Muscle layer of colon (tissue), 2 donors: ENCODE data around the gene VPS8.
"Not testable (repeated sequence)": the region's sequence is repeated elsewhere in the genome, so short reads cannot be mapped to it uniquely, and the experiment has no call there.

ENCODE experiments used
- H3K27ac ChIP-seq: one replicate; pipeline ENCODE4 v1.7.0; 2013; ENCODE audit warnings: low read depth, mild to moderate bottlenecking, low read length, moderate library complexity
- H3K27me3 ChIP-seq, 2 donors: one replicate each; pipeline ENCODE4 v1.7.0; 2013; ENCODE audit warnings: low read length in 2 of 2, mild to moderate bottlenecking in 2 of 2; ENCODE audit not compliant: insufficient read depth in 2 of 2, control insufficient read depth in 1 of 2
- H3K36me3 ChIP-seq: one replicate; pipeline ENCODE4 v1.7.0; 2013; ENCODE audit warnings: mild to moderate bottlenecking, low read length; ENCODE audit not compliant: insufficient read depth
- H3K4me1 ChIP-seq: one replicate; pipeline ENCODE4 v1.7.0; 2013; ENCODE audit warnings: mild to moderate bottlenecking, low read length; ENCODE audit not compliant: insufficient read depth
- H3K4me3 ChIP-seq, 2 donors: one replicate each; pipeline ENCODE4 v1.7.0; 2013; ENCODE audit warnings: low read length in 2 of 2, low read depth in 1 of 2, mild to moderate bottlenecking in 1 of 2, moderate library complexity in 1 of 2
- H3K9ac ChIP-seq: one replicate; pipeline ENCODE4 v1.7.0; 2013; ENCODE audit warnings: low read length
- H3K9me3 ChIP-seq: one replicate; pipeline ENCODE4 v1.7.0; 2013; ENCODE audit warnings: mild to moderate bottlenecking, low read length
- donor health status: abdominal sarcoma.
- donor health status: Adenocarcinoma of cecum.

VPS8 gene

GRCh38 chr3:184884359-184885017 is 72.5 kb downstream of the VPS8 start:
- H3K9me3 ChIP-seq: no peaks in the 10 kb centered on the region
- H3K27ac ChIP-seq: no peak overlapping the region
- no peak overlapping the region for H3K9ac ChIP-seq
- H3K4me3 ChIP-seq: no peak overlapping the region
- no peaks in the 10 kb centered on the region for H3K4me1 ChIP-seq
- H3K36me3 ChIP-seq: no peaks in the 10 kb centered on the region
- no peaks in the 10 kb centered on the region for H3K27me3 ChIP-seq

DNA sequence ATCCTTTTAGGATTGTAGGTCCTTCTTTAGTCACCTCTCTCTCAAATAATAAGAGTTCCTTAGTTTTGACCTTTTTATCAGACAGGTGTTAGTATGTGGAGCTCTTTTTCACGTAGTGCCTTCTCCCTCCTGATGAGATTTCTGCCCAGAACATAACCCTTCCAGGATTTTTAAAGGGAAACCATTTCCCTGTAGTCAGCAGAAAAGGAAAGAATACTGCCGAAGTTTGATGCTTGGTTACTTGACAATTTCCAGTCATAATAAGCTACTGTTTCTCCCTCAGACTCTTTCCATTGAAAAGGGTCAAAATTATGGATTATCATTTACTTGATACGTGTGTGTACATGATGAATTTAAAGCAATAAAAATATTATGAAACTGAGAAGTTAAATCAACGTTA is 73.1 kb downstream of the VPS8 start:
- H3K27ac ChIP-seq: no peak overlapping the region
- H3K36me3 ChIP-seq: no peaks in the 10 kb centered on the region
- no peaks in the 10 kb centered on the region for H3K9me3 ChIP-seq
- no peak overlapping the region for H3K4me3 ChIP-seq
- no peaks in the 10 kb centered on the region for H3K27me3 ChIP-seq
- H3K9ac ChIP-seq: no peak overlapping the region
- no peaks in the 10 kb centered on the region for H3K4me1 ChIP-seq

- H3K27me3 ChIP-seq: no peaks in the 10 kb centered on the region
- no peak overlapping the region for H3K4me3 ChIP-seq
- H3K27ac ChIP-seq: no peak overlapping the region
- no peaks in the 10 kb centered on the region for H3K4me1 ChIP-seq
- H3K36me3 ChIP-seq: no peaks in the 10 kb centered on the region
- no peak overlapping the region for H3K9ac ChIP-seq
- H3K9me3 ChIP-seq: no peaks in the 10 kb centered on the region
These were observed 75.6 kb downstream of the VPS8 start for GRCh38 chr3:184887574-184887973.

DNA sequence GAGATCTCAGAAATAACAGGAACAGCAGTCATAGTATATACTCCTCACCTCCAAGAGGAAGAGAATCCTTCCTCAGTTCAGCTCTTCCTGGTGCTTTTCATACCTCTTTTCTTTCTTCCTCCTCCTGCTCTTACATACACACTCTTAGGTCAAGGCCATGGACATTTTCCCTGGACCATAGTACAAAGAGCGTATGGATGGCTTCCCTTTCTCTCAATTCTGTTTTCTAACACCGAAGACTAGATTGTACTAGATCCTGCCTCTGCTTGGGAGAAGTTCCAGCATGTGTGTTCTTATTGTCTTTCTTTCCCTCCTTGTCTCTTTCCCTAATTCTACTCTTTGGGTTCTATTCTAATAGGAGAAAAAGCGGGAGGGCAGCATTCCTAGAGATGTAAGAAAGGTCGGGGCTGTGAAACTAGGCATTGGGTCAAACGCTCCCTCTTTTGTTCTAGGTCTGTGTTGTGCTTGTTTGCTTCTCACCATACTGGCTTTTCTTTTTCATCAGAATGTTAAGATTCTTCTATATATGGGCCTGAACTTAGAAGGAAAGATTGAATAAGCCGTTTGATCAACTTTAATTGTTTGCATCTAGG is 77.4 kb downstream of the VPS8 start:
- Histone ChIP-seq H3K9me3 (no peaks in the 10 kb centered on the region), H3K4me3 (no peak overlapping the region), H3K9ac (no peak overlapping the region), H3K27me3 (no peaks in the 10 kb centered on the region), H3K4me1 (no peaks in the 10 kb centered on the region), H3K27ac (no peak overlapping the region), H3K36me3 (no peaks in the 10 kb centered on the region)

DNA sequence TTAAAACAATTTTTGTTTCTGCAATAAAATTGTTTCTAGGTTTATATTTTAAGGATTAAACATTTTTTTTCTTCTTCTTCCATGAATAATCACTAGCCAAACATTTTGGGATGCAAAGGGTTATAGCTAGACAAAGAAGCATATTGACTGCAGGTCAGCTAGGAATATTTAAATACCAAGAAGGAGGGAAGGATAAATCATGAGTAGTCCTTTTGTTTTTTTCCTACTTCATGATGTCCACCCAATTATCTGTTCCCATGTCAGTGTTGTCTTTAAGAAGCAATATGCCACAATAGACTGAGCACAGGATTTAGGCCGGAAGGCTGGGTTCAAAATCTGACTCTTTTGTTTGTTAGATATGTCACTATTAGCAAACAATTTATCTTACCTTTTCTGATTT is 82.1 kb downstream of the VPS8 start:
- Histone ChIP-seq H3K9me3 (no peaks in the 10 kb centered on the region), H3K9ac (no peak overlapping the region), H3K27me3 (no peaks in the 10 kb centered on the region), H3K36me3 (no peaks in the 10 kb centered on the region), H3K4me3 (no peak overlapping the region), H3K4me1 (no peaks in the 10 kb centered on the region), H3K27ac (no peak overlapping the region)

- no peaks in the 10 kb centered on the region for H3K9me3 ChIP-seq
- H3K27me3 ChIP-seq: no peaks in the 10 kb centered on the region
- no peak overlapping the region for H3K27ac ChIP-seq
- no peaks in the 10 kb centered on the region for H3K4me1 ChIP-seq
- H3K36me3 ChIP-seq: no peaks in the 10 kb centered on the region
- no peak overlapping the region for H3K9ac ChIP-seq
- no peak overlapping the region for H3K4me3 ChIP-seq
These were observed 83.4 kb downstream of the VPS8 start for GRCh38 chr3:184895350-184895749.

DNA sequence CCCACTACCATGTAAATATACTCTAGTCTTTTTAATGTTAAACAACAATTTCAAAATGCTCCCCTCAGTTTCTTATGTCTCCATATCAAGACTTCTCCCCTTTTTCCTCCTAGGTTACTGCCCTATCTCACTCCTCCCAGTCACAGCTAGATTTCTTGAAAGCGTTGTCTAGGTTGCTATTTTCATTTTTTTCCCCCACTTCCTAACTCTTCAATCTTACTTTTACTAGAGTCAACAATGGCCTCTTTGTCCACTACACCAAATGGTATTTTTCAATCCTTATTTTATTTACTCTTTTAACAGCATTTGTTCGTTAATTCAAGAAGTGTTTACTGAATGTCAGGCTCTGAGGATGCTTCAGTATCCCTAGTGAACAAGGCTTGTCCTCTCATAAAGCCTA is 84.4 kb downstream of the VPS8 start:
- H3K4me1 ChIP-seq: no peaks in the 10 kb centered on the region
- H3K9me3 ChIP-seq: no peaks in the 10 kb centered on the region
- H3K27me3 ChIP-seq: no peaks in the 10 kb centered on the region
- no peaks in the 10 kb centered on the region for H3K36me3 ChIP-seq
- H3K9ac ChIP-seq: no peak overlapping the region
- no peak overlapping the region for H3K4me3 ChIP-seq
- H3K27ac ChIP-seq: no peak overlapping the region

DNA sequence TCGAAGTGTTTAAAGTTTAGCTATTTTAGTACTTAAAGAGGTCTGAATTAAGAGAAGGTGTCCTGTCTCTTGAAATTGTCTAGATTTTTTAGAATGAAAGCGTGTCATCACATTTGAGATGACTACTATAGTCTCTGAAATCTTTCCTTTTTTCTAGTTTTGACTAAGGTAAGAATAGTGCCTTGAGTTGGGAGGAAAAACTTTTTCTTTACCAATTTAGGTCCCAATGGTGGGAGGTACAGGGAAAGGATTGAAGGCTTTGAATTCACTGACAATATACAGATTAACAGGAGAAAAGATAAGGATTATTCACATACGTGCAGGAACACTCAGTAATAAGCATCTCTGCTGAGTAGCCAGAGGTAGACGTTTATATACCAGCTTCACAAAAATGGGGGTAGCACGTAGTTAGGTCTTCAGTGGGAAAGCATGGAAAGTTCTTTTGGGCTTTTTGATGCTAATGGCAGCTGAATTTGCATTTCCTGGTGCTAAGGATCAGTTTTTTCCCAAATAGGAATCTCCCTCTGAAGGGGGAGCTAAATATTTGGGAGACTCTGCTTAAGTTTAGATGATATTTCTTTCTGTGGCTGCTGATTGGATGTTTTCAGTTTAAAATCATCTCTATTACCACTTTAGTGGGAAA is 88.1 kb downstream of the VPS8 start:
- no peaks in the 10 kb centered on the region for H3K36me3 ChIP-seq
- H3K9me3 ChIP-seq: no peaks in the 10 kb centered on the region
- H3K9ac ChIP-seq: no peak overlapping the region
- no peaks in the 10 kb centered on the region for H3K4me1 ChIP-seq
- no peak overlapping the region for H3K4me3 ChIP-seq
- no peaks in the 10 kb centered on the region for H3K27me3 ChIP-seq
- no peak overlapping the region for H3K27ac ChIP-seq

DNA sequence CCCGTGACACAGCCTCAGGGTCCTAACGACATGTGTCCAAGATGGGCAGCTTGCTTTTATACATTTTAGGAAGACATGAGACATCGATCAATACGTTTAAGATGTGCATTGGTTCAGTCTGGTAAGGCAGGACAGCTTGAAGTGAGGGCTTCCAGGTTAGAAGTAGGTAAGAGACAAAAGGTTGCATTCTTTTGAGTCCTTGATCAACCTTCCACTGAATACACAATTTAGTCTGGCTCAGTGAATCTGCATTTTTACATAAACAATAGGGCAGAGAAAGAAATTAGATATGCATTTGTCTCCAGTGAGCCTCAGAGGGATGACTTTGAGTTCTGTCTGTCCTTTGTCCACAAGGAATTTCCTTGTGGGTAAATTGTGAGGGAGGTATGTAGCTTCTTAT is 95.1 kb downstream of the VPS8 start:
- H3K36me3 ChIP-seq, H3K27me3 ChIP-seq, H3K27ac ChIP-seq, H3K9me3 ChIP-seq, H3K4me3 ChIP-seq, H3K9ac ChIP-seq: not testable (repeated sequence)
- H3K4me1 ChIP-seq: peaks cover 15% of the 10 kb centered on the region

- no peaks in the 10 kb centered on the region for H3K36me3 ChIP-seq
- H3K4me3 ChIP-seq: no peak overlapping the region
- H3K9ac ChIP-seq: no peak overlapping the region
- peaks cover 15% of the 10 kb centered on the region for H3K4me1 ChIP-seq
- H3K27me3 ChIP-seq: no peaks in the 10 kb centered on the region
- H3K27ac ChIP-seq: peak overlapping the region; percentile 29
- no peaks in the 10 kb centered on the region for H3K9me3 ChIP-seq
These were observed 96.0 kb downstream of the VPS8 start for GRCh38 chr3:184907681-184908649.

DNA sequence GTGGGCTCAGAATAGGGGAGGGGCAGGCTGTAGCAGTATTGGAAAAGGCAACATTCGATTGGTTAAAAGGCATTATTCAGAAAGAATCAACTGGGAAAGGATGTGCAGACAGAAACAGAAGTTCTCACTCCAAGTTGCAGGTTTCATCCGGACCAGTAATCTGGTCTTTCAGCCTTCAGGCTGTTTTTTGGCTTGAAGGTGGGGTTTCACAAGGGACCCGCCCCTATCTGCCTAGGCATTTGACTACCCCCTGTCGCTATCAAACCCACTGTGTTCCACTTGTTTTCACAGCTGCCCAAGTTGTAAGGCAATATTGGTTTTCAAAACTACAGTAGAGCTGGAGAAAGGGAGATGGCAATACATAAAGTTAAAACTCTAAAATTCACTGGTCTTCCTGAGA is 96.9 kb downstream of the VPS8 start:
- H3K36me3 ChIP-seq: no peaks in the 10 kb centered on the region
- H3K27ac ChIP-seq: no peak overlapping the region
- peaks cover 15% of the 10 kb centered on the region for H3K4me1 ChIP-seq
- H3K9me3 ChIP-seq: no peaks in the 10 kb centered on the region
- no peak overlapping the region for H3K4me3 ChIP-seq
- no peak overlapping the region for H3K9ac ChIP-seq
- no peaks in the 10 kb centered on the region for H3K27me3 ChIP-seq
